Measurements from ENCODE around the gene FHIT.

FHIT gene

DNA sequence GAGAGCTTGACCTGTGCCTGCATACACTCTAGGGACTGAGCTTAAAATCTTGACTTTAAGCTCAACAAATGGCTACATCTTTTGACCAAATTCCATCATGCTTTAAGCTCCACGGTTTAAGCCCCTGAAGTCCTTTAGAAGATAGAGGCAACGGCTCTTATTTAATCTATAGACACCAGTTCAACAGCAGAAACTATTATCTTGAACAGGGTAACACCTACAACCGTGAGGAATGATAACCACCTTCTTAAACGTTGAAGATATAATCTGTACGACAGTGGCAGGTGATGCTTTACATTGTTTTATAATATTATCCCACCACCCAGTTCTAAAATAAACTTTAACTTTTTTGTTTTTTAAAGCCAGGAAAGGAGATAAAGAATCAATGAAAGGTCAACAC lies 1007.8 kb downstream of the FHIT start:
- FAIRE-seq (no peak), DNase-seq (ENCODE audit: low spot score) (no peak)

GRCh38 chr3:60240492-60240891 lies 1010.8 kb downstream of the FHIT start:
- DNase-seq (ENCODE audit: low spot score) (no peak), FAIRE-seq (no peak)

DNA sequence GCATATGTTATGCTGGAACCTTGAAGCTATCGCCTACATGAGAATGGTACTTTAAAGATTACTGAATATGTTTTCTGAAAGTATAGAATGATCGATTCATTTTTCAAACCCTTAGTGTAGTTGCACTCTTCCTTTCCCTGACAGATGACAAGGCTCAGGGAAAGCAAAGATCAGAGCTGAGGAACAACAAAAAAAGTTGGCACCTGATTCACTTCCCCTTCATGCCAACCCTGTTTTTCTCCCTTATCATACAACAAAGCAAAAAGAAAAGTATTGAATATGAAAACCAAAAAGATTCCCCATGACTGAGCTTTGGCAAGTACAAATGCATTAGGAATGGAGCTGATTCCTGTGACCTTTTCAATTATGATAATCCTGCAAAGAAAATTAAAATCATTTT lies 1012.7 kb downstream of the FHIT start:
- no peak for DNase-seq (ENCODE audit: low spot score)
- no peak for FAIRE-seq

DNA sequence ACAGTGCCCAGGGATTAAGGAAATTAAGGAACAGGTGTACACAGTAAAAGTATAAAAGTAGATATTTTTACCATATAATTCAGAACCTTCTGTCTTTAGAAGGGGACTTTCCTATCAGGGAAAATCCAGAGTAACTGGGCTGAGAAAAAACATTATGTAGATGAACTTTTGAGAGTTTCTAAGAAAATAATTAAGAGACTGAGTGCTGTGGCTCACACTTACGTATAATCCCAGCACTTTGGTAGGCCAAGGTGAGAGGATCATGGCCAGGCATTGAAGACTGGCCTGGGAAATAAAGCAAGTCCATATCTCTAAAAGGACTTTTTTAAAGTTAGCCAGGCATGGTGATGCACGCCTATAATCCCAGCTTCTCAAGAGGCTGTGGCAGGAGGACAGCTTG lies 1021.8 kb downstream of the FHIT start:
- DNase-seq (ENCODE audit: low spot score) (no peak), FAIRE-seq (no peak)

- FAIRE-seq (no peak), DNase-seq (ENCODE audit: low spot score) (no peak)
Observed at GRCh38 chr3:60228823-60229222, 1022.4 kb downstream of the FHIT start.

DNA sequence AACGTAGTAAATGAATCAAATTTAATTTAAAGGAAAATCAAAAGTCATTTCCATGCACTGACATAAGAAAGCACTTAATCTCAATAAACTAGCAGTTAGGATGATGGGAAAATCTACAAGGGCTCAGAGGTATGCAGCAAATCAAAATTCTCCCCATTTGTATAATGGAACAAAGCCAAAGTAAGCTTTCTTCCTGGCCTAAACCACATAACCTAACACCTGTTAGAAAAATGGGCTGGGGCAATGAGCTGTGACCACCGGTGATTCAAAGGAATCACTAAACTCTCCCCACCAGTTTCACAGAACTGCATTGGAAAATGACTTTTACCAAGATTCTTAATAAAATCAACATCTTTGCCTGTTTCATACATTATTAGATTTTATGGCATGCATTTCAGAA lies 1024.3 kb downstream of the FHIT start:
- FAIRE-seq (no peak), DNase-seq (ENCODE audit: low spot score) (no peak)

- no peak for DNase-seq (ENCODE audit: low spot score)
- no peak for FAIRE-seq
Observed at GRCh38 chr3:60225848-60226247, 1025.4 kb downstream of the FHIT start.

GRCh38 chr3:60220768-60221167 lies 1030.5 kb downstream of the FHIT start:
- DNase-seq (ENCODE audit: low spot score) (no peak), FAIRE-seq (no peak)

GRCh38 chr3:60219501-60219900 lies 1031.8 kb downstream of the FHIT start:
- no peak for FAIRE-seq

DNA sequence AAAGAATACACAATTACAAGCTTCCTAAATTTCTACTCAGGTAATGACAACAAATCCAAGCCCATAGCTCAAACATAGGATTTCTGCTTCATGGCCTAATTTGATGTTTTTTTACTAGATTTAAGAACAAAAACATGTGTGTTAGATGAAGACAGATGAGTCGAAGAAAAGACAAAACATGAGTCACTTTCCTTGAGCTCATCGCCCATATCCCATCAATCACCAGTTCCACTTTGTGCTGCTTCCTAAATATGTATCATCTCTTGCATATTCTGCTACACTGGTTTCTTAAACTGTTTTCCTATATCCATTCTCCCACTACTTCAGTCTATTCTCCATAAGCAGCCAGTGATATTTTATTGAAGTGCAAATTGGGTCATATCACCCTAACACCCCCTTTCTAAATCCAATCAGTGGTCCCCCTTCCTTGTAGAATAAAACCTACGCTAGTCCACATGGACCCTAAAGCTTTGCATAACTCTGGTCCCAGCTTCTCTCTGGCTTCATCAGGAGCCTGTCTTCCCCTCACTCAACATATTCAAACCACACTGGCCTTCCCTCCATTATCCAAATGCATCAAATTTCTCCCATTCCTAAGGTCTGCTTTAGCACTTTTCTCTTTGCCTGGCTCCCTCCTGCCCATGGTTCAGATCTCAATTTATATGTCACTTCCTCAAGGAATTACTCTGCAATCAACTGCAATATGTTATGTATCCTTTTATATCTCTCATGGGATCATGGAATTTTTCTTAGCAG lies 1033.9 kb downstream of the FHIT start:
- DNase-seq (ENCODE audit: low spot score) = no peak

More at GRCh38 chr3:60219501-60219900, 1031.8 kb downstream of the FHIT start:
- no peak for DNase-seq (ENCODE audit: low spot score)

GRCh38 chr3:60216462-60217075 lies 1034.7 kb downstream of the FHIT start:
- no peak for FAIRE-seq
- DNase-seq (ENCODE audit: low spot score) = no peak

More for the DNA sequence above, 1033.9 kb downstream of the FHIT start:
- no peak for FAIRE-seq

DNA sequence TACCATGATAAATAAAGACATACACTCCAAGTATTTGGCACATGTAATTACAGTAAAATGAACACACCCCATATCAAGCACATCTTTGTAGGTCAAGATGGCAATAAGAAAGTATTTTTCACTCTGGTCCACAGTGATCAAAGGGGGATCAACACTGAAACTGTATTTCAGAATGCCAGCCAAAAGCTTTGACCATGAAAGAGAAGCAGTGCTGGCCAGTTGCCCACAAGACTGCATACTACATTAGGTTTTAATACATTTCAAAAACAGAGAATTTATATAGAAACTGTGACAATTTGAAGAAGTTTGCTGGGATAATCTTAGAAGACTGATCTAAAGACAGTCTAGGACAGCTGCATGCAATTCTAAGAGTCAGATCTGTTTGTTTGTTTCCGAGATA lies 1035.3 kb downstream of the FHIT start:
- DNase-seq (ENCODE audit: low spot score) (no peak), FAIRE-seq (no peak)

GRCh38 chr3:60207905-60208304 lies 1043.3 kb downstream of the FHIT start:
- no peak for FAIRE-seq
- DNase-seq (ENCODE audit: low spot score) = no peak

- FAIRE-seq (no peak), DNase-seq (ENCODE audit: low spot score) (no peak)
Observed at GRCh38 chr3:60206206-60206605, 1045.0 kb downstream of the FHIT start.

DNA sequence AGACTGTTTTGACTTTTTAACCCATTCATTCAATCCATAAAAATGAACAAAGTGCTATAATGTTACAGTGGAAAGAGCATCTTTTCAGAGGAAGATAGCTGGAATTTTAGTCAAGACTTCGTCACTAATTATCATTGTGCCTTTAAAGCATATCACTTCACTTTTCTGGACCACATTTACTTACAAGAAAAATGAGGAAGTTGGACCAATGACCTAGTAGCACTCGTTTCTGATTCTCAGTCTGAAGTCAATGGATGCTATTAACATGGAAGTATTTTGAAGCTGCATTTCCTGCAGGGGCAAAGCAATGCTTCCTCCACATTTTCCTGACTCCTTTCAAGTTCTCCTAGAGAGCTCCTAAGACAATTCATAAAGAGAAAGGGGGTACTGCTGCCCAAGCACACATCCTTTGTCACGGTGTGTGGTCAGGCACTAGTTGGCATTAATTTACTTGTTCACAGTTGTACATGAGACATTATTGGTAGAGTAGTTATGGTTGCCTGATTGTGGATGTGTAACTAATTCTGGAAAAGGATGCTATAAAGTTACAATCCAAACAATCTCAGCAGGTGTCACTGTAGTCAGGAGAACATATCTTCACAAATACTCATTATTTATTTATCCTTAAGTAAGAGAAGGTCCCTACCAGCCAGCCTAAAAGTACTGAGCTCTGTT lies 1049.1 kb downstream of the FHIT start:
- DNase-seq (ENCODE audit: low spot score) = no peak
- no peak for FAIRE-seq

DNA sequence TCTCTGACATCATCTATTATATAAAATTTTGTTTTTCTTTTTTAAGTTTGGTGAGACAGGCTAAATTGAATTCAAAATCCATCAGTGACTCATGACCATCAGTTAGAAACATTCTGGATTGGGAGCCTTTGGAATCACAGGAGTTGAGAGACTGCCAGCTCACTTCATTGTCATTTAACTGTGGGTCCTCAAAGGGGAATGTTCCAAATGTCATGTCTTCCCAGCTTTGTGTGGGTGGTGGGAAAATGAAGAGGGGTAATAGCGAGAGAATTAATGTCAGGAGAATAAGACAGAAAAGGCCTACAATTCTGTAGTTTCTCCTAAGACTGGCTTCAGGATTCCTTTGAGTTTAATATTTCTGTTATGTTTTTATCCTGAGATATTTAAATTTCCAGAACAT lies 1051.9 kb downstream of the FHIT start:
- FAIRE-seq (no peak), DNase-seq (ENCODE audit: low spot score) (no peak)

GRCh38 chr3:60198179-60198720 lies 1053.0 kb downstream of the FHIT start:
- no peak for FAIRE-seq
- no peak for DNase-seq (ENCODE audit: low spot score)

- no peak for FAIRE-seq
- DNase-seq (ENCODE audit: low spot score) = no peak
Observed at GRCh38 chr3:60192297-60193114, 1058.7 kb downstream of the FHIT start.

DNA sequence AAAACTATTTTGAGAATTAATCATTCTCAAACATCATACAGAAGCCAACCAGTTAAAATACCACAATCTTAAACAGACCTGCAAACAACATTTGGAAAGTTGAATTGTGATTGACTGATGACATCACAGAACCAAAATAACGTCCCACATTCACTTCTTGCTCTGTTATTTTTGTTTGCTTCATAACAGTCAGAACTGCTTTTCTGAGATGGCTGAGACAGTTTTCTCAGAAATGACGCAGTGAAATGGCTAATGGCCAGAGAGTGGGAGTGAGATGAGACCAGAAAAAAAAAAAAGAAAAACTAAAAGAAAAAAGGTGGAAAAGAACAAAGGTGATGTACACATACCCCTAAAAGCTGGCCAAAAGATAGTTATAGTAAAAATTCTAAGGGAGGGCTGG lies 1061.2 kb downstream of the FHIT start:
- DNase-seq (ENCODE audit: low spot score) (no peak), FAIRE-seq (no peak)

- no peak for DNase-seq (ENCODE audit: low spot score)
- FAIRE-seq = no peak
Observed at GRCh38 chr3:60189304-60189703, 1061.9 kb downstream of the FHIT start.

DNA sequence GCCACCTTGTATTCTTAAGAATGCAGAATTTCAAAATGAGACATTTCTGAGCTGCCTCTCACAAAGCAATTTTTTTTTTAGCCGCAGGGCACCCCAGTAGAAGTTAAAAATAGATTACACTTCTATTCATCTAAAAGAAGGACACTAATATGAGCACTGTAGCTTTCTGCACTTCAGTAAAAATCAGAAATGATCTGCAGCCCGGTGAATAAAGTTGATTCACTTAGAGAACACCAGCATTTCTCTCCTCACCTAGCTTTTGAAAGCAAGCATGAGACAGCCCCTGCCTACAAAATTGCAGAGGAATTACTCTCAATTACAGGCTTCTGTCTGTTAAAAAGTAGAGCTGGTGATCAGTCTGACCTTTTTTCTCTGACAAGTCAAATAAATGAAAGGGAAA lies 1062.4 kb downstream of the FHIT start:
- no peak for FAIRE-seq
- DNase-seq (ENCODE audit: low spot score) = no peak

DNA sequence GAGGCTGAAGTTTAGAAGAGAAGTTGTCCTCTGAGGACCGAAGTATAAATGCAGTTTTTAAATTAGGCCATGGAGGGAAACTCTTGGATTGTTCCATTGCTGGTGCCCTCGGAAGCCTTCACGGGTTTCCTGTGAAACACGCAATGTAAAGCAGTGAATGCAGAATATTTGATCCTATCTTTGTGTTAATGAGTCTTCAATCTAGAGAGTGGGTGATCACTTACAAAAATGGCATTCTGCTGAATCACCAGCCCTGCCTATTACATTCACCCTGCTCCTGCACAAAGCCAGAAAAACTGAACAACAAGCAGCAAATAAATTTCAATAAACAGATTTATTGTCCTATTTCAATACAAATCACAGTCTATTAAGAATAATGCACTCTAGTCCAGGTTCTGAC lies 1063.9 kb downstream of the FHIT start:
- DNase-seq (ENCODE audit: low spot score) (no peak), FAIRE-seq (no peak)

Measured in RCC 7860 (cell line).